ENCODE measurements around the gene RPS19BP1. TPM values are rescaled to one million over a fixed set of nuclear protein-coding genes. Genes with fewer than 3 reads are reported as not detected.
A peak's percentile ranks its signal among the peaks of the same experiment; 100 is the strongest.

RPS19BP1 gene
- total and polyA plus RNA-seq, 2 of the 8 experiments (the other 6 are each of a cell fraction or from before 2014, with no cell fraction given), result 77.9 to 97.9 TPM

- TF ChIP-seq CHD7 (IDR thresholded peaks at IDR 0.05; ENCODE audit: insufficient replicate concordance, low read length), result no peak
- no peak for TF ChIP-seq TCF12 (IDR thresholded peaks at IDR 0.05; ENCODE audit: low read depth, low read length)
- TF ChIP-seq CTBP2 (IDR thresholded peaks at IDR 0.05; ENCODE audit: borderline replicate concordance, insufficient read depth, insufficient read length, low read length), result no peak
- no peak for TF ChIP-seq SRF (IDR thresholded peaks at IDR 0.05; ENCODE audit: low read depth, low read length)
- peak; percentile 86 to 97; a peak in 2 of 3 replicates for TF ChIP-seq POLR2A (IDR thresholded peaks at IDR 0.05; ENCODE audit: control extremely low read depth in 1 of 2, low read depth in 2 of 2, low read length in 2 of 2)
- TF ChIP-seq CEBPB (IDR thresholded peaks at IDR 0.05; ENCODE audit: low read depth, low read length), result no peak
- TF ChIP-seq POLR2AphosphoS5 (IDR thresholded peaks at IDR 0.05; ENCODE audit: low read depth, low read length), result peak; percentile 90
Measured at GRCh38 chr22:39522567-39523300, 9.8 kb downstream of the RPS19BP1 start (continued).
